Measurements from ENCODE around the gene MBOAT7.
"Not testable (repeated sequence)": the region's sequence is repeated elsewhere in the genome, so short reads cannot be mapped to it uniquely, and the experiment has no call there.

MBOAT7 gene

DNA sequence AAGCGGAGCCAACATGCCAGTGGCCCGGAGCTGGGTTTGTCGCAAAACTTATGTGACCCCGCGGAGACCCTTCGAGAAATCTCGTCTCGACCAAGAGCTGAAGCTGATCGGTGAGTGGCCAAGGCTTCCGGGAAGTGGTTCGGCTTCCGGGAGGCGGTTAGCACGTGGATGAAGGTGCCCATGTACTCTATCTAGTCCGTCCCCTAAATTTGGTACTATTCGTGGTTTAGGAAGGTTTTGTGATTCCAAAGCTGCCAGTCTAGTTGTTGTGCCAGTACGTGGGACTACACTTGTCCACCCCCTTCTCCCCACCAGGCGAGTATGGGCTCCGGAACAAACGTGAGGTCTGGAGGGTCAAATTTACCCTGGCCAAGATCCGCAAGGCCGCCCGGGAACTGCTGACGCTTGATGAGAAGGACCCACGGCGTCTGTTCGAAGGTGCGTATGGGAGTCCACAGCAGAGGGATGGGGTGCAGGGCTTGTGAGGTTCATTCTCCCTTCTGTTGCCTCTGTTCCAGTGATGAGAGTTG lies 11.9 kb upstream of the MBOAT7 start:
- peak overlapping the region; percentile 74 for H3K27ac ChIP-seq
- no peaks in the 10 kb centered on the region; the same call in 1 of the 2 replicates for H3K27me3 ChIP-seq (ENCODE audit: insufficient read depth, low read depth)
- no peak for TF ChIP-seq CTCF (conservative IDR thresholded peaks at IDR 0.05; ENCODE audit: low read depth, low read length)
- peaks cover 56% of the 10 kb centered on the region for H3K79me2 ChIP-seq (ENCODE audit: insufficient read depth, low read depth)
- peak overlapping the region; percentile 81 for H3K4me2 ChIP-seq
- peaks cover 26% of the 10 kb centered on the region; the same call in 1 of the 2 replicates for H3K36me3 ChIP-seq (ENCODE audit: insufficient read depth)
- 0 out of 2 replicates have a peak overlapping the region, but pooled peaks have one; percentile 88 for H2AFZ ChIP-seq (ENCODE audit: low read depth)
- H3K9ac ChIP-seq = peak overlapping the region; percentile 81
- peaks cover 44% of the 10 kb centered on the region for H4K20me1 ChIP-seq (ENCODE audit: insufficient read depth)
- peaks cover 49% of the 10 kb centered on the region for H3K4me1 ChIP-seq (ENCODE audit: low read depth, poor library complexity, severe bottlenecking)
- no peak overlapping the region for H3K4me3 ChIP-seq (IDR thresholded peaks at IDR 0.05; ENCODE audit: insufficient read depth, low read depth, low read length)

GRCh38 chr19:54199401-54199800 lies 10.0 kb upstream of the MBOAT7 start:
- H3K4me3 ChIP-seq (IDR thresholded peaks at IDR 0.05; ENCODE audit: insufficient read depth, low read depth, low read length) = no peak overlapping the region

DNA sequence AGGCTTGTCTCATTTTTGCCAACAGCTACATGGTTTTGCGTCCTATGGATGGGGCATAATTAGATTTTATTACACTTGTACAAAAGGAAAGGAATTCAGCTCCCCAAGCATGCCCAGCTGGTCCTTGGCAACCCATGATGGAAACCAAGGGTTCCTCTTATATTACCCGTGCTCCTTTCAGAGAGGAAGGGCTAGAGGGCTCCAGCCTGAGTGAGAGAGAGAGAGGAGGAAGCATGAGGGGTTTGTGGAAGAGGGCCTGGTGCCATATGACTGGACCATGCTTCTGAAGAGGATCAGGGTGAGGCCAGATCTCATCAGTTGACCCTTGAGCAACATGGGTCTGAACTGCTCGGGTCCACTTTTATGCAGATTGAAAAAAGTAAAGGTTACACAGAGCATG lies 7.7 kb upstream of the MBOAT7 start:
- Histone ChIP-seq H3K4me2 (no peak overlapping the region), H2AFZ (ENCODE audit: low read depth) (no peak overlapping the region), H3K79me2 (ENCODE audit: insufficient read depth, low read depth) (peaks cover 15% of the 10 kb centered on the region), H4K20me1 (ENCODE audit: insufficient read depth) (peaks cover 7% of the 10 kb centered on the region; the same call in 1 of the 2 replicates), H3K27ac (no peak overlapping the region), H3K9ac (no peak overlapping the region), H3K27me3 (ENCODE audit: insufficient read depth, low read depth) (no peaks in the 10 kb centered on the region), H3K4me3 (IDR thresholded peaks at IDR 0.05; ENCODE audit: insufficient read depth, low read depth, low read length) (no peak overlapping the region), H3K4me1 (ENCODE audit: low read depth, poor library complexity, severe bottlenecking) (peaks cover 17% of the 10 kb centered on the region), H3K36me3 (ENCODE audit: insufficient read depth) (peaks cover 3% of the 10 kb centered on the region; the same call in 1 of the 2 replicates)
- no peak for TF ChIP-seq CTCF (conservative IDR thresholded peaks at IDR 0.05; ENCODE audit: low read depth, low read length)

More at GRCh38 chr19:54199401-54199800, 10.0 kb upstream of the MBOAT7 start:
- Histone ChIP-seq H4K20me1 (ENCODE audit: insufficient read depth) (peaks cover 26% of the 10 kb centered on the region), H3K27ac (no peak overlapping the region), H3K79me2 (ENCODE audit: insufficient read depth, low read depth) (peaks cover 38% of the 10 kb centered on the region), H3K4me1 (ENCODE audit: low read depth, poor library complexity, severe bottlenecking) (peaks cover 32% of the 10 kb centered on the region), H3K9ac (no peak overlapping the region), H2AFZ (ENCODE audit: low read depth) (no peak overlapping the region), H3K27me3 (ENCODE audit: insufficient read depth, low read depth) (no peaks in the 10 kb centered on the region; the same call in 1 of the 2 replicates), H3K4me2 (no peak overlapping the region), H3K36me3 (ENCODE audit: insufficient read depth) (peaks cover 21% of the 10 kb centered on the region; the same call in 1 of the 2 replicates)
- TF ChIP-seq CTCF (conservative IDR thresholded peaks at IDR 0.05; ENCODE audit: low read depth, low read length) = no peak

- Histone ChIP-seq H3K4me3 (IDR thresholded peaks at IDR 0.05; ENCODE audit: insufficient read depth, low read depth, low read length) (no peak overlapping the region), H3K4me1 (ENCODE audit: low read depth, poor library complexity, severe bottlenecking) (peaks cover 14% of the 10 kb centered on the region), H2AFZ (ENCODE audit: low read depth) (no peak overlapping the region), H3K27ac (no peak overlapping the region), H3K27me3 (ENCODE audit: insufficient read depth, low read depth) (no peaks in the 10 kb centered on the region), H3K9ac (no peak overlapping the region), H3K36me3 (ENCODE audit: insufficient read depth) (no peaks in the 10 kb centered on the region), H3K4me2 (no peak overlapping the region), H3K79me2 (ENCODE audit: insufficient read depth, low read depth) (peaks cover 9% of the 10 kb centered on the region), H4K20me1 (ENCODE audit: insufficient read depth) (0 out of 2 replicates have a peak, but pooled peaks cover under 1% of the 10 kb centered on the region)
- no peak for TF ChIP-seq CTCF (conservative IDR thresholded peaks at IDR 0.05; ENCODE audit: low read depth, low read length)
Measured at GRCh38 chr19:54196536-54196935, 7.2 kb upstream of the MBOAT7 start.

DNA sequence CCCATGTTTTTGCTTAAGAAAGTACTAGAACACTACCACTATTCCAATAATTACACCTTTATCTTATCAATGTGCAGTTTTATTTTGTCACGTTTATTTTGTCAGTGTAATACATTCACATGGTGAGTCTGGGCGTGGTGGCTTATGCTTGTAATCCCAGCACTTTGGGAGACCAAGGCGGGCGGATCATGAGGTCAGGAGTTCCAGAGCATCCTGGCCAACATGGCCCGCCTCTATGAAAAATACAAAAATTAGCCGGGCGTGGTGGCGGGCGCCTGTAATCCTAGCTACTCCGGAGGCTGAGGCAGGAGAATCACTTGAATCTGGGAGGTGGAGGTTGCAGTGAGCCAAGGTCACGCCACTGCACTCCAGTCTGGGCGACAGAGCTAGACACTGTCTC lies 5.1 kb upstream of the MBOAT7 start:
- not testable (repeated sequence) for H3K36me3 ChIP-seq (ENCODE audit: insufficient read depth); H3K4me3 ChIP-seq (IDR thresholded peaks at IDR 0.05; ENCODE audit: insufficient read depth, low read depth, low read length); H3K4me2 ChIP-seq; H2AFZ ChIP-seq (ENCODE audit: low read depth); H3K27me3 ChIP-seq (ENCODE audit: insufficient read depth, low read depth); H4K20me1 ChIP-seq (ENCODE audit: insufficient read depth); H3K4me1 ChIP-seq (ENCODE audit: low read depth, poor library complexity, severe bottlenecking); H3K9ac ChIP-seq; H3K79me2 ChIP-seq (ENCODE audit: insufficient read depth, low read depth); H3K27ac ChIP-seq
